Testis (tissue), 2 donors: ENCODE results near the gene NOS1AP.

Experiments
- CTCF ChIP-seq, 3 experiments: fragments of 450-650 bp in 2 of 3; fragments of 200-600 bp in 1 of 3; sonication (generic) in 1 of 3; IDR thresholded peaks; one replicate each; pipeline ENCODE4 v1.5.1; 2016 to 2019; ENCODE audit warnings: antibody characterized with exemption in 3 of 3, mild to moderate bottlenecking in 2 of 3, moderate library complexity in 1 of 3
- POLR2A ChIP-seq: fragments of 450-650 bp; IDR thresholded peaks from one replicate; pipeline ENCODE4 v1.6.1; 2017; ENCODE audit warnings: antibody characterized with exemption, mild to moderate bottlenecking, moderate library complexity

GRCh38 chr1:162233937-162234336, 164.4 kb downstream of the NOS1AP start:
- TF ChIP-seq CTCF (IDR thresholded peaks at IDR 0.05), result no peak
- no peak for TF ChIP-seq POLR2A
